ENCODE measurements around the gene A2M.

The A2M gene

DNA sequence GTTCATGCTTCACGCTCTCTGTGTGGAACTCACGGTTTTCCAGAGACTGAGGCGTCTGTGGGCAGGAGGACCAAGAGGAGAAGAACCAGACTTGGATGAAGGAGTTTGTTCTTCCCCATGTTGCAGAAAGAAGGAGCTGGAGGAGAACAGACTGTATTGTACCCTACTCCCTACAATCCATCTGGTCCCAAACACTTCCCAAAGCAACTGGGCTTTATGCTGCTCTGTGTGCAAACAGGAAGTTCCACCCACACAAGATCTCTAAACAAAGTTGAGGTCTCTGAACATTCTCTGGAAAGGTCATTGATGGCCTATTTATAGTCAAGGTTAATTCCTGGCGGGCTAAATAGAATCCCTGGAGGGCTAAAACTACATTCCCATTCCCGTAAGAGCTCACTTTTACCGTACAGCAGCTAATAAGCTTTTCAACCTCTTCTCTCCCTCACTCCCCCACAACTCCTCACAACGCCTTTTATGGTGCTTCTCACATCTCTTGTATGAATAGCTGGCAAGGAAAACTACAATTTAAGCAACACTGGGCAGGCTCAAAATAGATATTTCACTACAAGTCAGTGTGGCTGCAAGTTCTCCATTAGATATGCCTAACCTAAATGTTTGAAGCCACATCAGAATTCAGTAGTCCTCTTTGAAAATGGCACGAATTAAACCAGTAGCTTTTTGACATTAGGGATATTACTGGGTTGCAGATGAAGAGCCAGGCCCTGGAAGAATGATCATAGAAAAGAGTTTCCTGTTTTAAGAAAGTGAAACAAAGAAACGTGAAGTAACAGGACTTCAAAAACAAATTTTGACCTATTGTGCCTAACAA is at the start of gene A2M:
TSS of gene A2M (minus strand) at position 189 of the 829 bp plus-strand sequence. CDS start at position 119, 70 bp downstream.
- CTCF ChIA-PET = no interaction called here
- POLR2A ChIA-PET = no interaction called here
- no peak for TF ChIP-seq FOXA1 (IDR thresholded peaks at IDR 0.05)
- no peak for TF ChIP-seq FOXK2 (IDR thresholded peaks at IDR 0.05)
- TF ChIP-seq ZNF384 (IDR thresholded peaks at IDR 0.05) = no peak
- TF ChIP-seq BHLHE40 (IDR thresholded peaks at IDR 0.05; ENCODE audit: borderline replicate concordance) = no peak
- no peak for TF ChIP-seq SP1 (IDR thresholded peaks at IDR 0.05)
- no peak for TF ChIP-seq HDGF (IDR thresholded peaks at IDR 0.05; ENCODE audit: borderline replicate concordance)
- TF ChIP-seq CTBP1 (IDR thresholded peaks at IDR 0.05; ENCODE audit: borderline replicate concordance) = no peak
- no peak for TF ChIP-seq LEF1 (IDR thresholded peaks at IDR 0.05; ENCODE audit: borderline replicate concordance)
- TF ChIP-seq, protein P1, sequence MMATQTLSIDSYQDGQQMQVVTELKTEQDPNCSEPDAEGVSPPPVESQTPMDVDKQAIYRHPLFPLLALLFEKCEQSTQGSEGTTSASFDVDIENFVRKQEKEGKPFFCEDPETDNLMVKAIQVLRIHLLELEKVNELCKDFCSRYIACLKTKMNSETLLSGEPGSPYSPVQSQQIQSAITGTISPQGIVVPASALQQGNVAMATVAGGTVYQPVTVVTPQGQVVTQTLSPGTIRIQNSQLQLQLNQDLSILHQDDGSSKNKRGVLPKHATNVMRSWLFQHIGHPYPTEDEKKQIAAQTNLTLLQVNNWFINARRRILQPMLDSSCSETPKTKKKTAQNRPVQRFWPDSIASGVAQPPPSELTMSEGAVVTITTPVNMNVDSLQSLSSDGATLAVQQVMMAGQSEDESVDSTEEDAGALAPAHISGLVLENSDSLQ (IDR thresholded peaks at IDR 0.05) = no peak
- TF ChIP-seq SUZ12 (IDR thresholded peaks at IDR 0.05) = no peak
- TF ChIP-seq FOXM1 (IDR thresholded peaks at IDR 0.05; ENCODE audit: borderline replicate concordance) = no peak
- TF ChIP-seq ARNT (IDR thresholded peaks at IDR 0.05) = no peak
- no peak for TF ChIP-seq L3MBTL2 (conservative IDR thresholded peaks at IDR 0.05)
- TF ChIP-seq TARDBP (IDR thresholded peaks at IDR 0.05) = no peak
- TF ChIP-seq NFRKB (IDR thresholded peaks at IDR 0.05) = no peak
- TF ChIP-seq ELF4 (IDR thresholded peaks at IDR 0.05) = no peak
- no peak for DNase-seq (ENCODE audit: extremely low spot score)

- ChIA-PET CTCF (no interaction called here), POLR2A (no interaction called here)
- TF ChIP-seq, protein P1 (IDR thresholded peaks at IDR 0.05) = no peak
- no peak for TF ChIP-seq CTBP1 (IDR thresholded peaks at IDR 0.05; ENCODE audit: borderline replicate concordance)
- TF ChIP-seq FOXA1 (IDR thresholded peaks at IDR 0.05) = no peak
- TF ChIP-seq TARDBP (IDR thresholded peaks at IDR 0.05) = no peak
- no peak for TF ChIP-seq L3MBTL2 (conservative IDR thresholded peaks at IDR 0.05)
- no peak for TF ChIP-seq ZNF384 (IDR thresholded peaks at IDR 0.05)
- TF ChIP-seq ELF4 (IDR thresholded peaks at IDR 0.05) = no peak
- no peak for TF ChIP-seq SUZ12 (IDR thresholded peaks at IDR 0.05)
- no peak for TF ChIP-seq NFRKB (IDR thresholded peaks at IDR 0.05)
- no peak for TF ChIP-seq SP1 (IDR thresholded peaks at IDR 0.05)
- DNase-seq (ENCODE audit: extremely low spot score) = no peak
These were observed 47.7 kb upstream of the A2M start for GRCh38 chr12:9163392-9163791.

DNA sequence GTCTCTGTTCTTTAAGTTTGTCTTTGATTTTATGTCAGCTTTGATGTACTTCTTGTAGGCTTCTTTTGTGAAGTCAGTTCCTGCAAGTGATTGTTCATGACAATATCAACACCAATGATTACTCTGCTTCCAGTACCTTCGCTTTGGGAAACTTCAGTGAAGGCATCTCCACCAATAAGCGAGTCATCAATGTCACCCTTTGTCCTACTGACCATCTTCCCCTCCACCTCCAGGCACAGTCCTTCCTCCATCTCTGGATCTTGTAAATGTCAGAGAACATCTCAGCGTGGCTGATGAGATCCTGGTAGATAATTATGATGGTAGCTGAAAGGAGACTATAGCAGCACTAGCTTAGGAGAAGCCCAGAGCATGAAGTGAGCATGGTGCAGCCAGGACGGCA is 40.4 kb upstream of the A2M start:
- ChIA-PET POLR2A (no interaction called here), CTCF (no interaction called here)
- TF ChIP-seq ARNT (IDR thresholded peaks at IDR 0.05) = no peak
- TF ChIP-seq, protein P1 (IDR thresholded peaks at IDR 0.05) = no peak
- TF ChIP-seq BHLHE40 (IDR thresholded peaks at IDR 0.05; ENCODE audit: borderline replicate concordance) = no peak
- TF ChIP-seq FOXM1 (IDR thresholded peaks at IDR 0.05; ENCODE audit: borderline replicate concordance) = no peak
- TF ChIP-seq FOXA1 (IDR thresholded peaks at IDR 0.05) = no peak
- no peak for TF ChIP-seq SP1 (IDR thresholded peaks at IDR 0.05)
- TF ChIP-seq LEF1 (IDR thresholded peaks at IDR 0.05; ENCODE audit: borderline replicate concordance) = no peak
- TF ChIP-seq L3MBTL2 (conservative IDR thresholded peaks at IDR 0.05) = no peak
- DNase-seq (ENCODE audit: extremely low spot score) = no peak

DNA sequence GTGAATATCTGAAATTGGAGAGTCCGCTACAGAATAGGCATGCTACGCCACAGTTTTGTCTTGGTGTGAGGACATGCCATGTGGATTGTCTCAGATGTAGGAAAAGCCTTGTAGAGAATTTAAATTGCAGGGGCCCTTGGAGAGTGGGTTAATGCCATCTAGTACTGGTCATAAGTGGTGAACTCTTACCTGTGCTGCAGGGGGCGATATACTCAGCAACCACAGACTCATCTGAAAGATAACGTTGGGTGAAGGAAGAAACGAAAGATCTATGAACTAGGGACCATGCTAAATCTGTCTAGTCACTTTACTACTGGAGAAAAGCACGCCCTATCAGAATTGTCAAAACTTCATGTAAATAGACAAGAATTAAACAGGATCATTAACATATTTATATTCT is 33.7 kb upstream of the A2M start:
- DNase-seq (ENCODE audit: extremely low spot score) = no peak
- POLR2A ChIA-PET = no interaction called here
- CTCF ChIA-PET = no interaction called here
- TF ChIP-seq FOXM1 (IDR thresholded peaks at IDR 0.05; ENCODE audit: borderline replicate concordance) = no peak
- TF ChIP-seq ZNF384 (IDR thresholded peaks at IDR 0.05) = no peak
- TF ChIP-seq, protein P1 (IDR thresholded peaks at IDR 0.05) = no peak
- no peak for TF ChIP-seq HDGF (IDR thresholded peaks at IDR 0.05; ENCODE audit: borderline replicate concordance)
- no peak for TF ChIP-seq FOXA1 (IDR thresholded peaks at IDR 0.05)
- TF ChIP-seq ELF4 (IDR thresholded peaks at IDR 0.05) = no peak
- no peak for TF ChIP-seq LEF1 (IDR thresholded peaks at IDR 0.05; ENCODE audit: borderline replicate concordance)
- TF ChIP-seq SP1 (IDR thresholded peaks at IDR 0.05) = no peak
- no peak for TF ChIP-seq CTBP1 (IDR thresholded peaks at IDR 0.05; ENCODE audit: borderline replicate concordance)
- no peak for TF ChIP-seq ARNT (IDR thresholded peaks at IDR 0.05)
- TF ChIP-seq SUZ12 (IDR thresholded peaks at IDR 0.05) = no peak
- no peak for TF ChIP-seq FOXK2 (IDR thresholded peaks at IDR 0.05)
- TF ChIP-seq NFRKB (IDR thresholded peaks at IDR 0.05) = no peak
- TF ChIP-seq L3MBTL2 (conservative IDR thresholded peaks at IDR 0.05) = no peak
- no peak for TF ChIP-seq TARDBP (IDR thresholded peaks at IDR 0.05)
- TF ChIP-seq BHLHE40 (IDR thresholded peaks at IDR 0.05; ENCODE audit: borderline replicate concordance) = no peak

DNA sequence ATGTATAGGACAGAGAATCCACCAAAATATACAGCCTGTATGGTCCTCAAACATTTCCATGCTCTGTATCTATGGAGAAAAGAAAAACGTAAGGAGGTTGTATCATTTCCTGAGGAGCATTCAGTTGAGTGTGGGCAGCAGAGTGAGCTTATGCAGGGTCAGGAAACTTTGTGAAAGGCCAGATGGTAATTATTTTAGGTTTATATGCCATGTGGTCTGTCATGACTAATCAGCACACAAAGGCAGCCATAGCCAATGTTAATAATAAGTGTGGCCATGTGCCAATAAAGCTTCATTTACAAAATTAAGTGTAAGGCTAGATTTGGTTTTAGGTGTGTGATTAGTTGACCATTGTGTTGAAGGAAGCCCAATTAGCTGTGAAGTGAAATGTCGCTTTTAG is 33.2 kb upstream of the A2M start:
- DNase-seq (ENCODE audit: extremely low spot score) = no peak
- POLR2A ChIA-PET = no interaction called here
- TF ChIP-seq FOXA1 (IDR thresholded peaks at IDR 0.05) (no peak), HDGF (IDR thresholded peaks at IDR 0.05; ENCODE audit: borderline replicate concordance) (no peak), BHLHE40 (IDR thresholded peaks at IDR 0.05; ENCODE audit: borderline replicate concordance) (no peak), CTBP1 (IDR thresholded peaks at IDR 0.05; ENCODE audit: borderline replicate concordance) (no peak), FOXK2 (IDR thresholded peaks at IDR 0.05) (no peak), ZNF384 (IDR thresholded peaks at IDR 0.05) (no peak)
- CTCF ChIA-PET = no interaction called here

Measured in HEK293T (cell line).